HG02943 (cell line): ENCODE measurements around the gene GPR33.

Source experiments
- ATAC-seq: cut with Tn5 transposase; IDR thresholded peaks from one replicate; pipeline ENCODE4 v1.9.1; 2021; ENCODE audit warnings: mild to moderate bottlenecking, low read depth, moderate library complexity; ENCODE audit not compliant: unreplicated experiment

Gene GPR33, protein sequence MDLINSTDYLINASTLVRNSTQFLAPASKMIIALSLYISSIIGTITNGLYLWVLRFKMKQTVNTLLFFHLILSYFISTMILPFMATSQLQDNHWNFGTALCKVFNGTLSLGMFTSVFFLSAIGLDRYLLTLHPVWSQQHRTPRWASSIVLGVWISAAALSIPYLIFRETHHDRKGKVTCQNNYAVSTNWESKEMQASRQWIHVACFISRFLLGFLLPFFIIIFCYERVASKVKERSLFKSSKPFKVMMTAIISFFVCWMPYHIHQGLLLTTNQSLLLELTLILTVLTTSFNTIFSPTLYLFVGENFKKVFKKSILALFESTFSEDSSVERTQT

DNA sequence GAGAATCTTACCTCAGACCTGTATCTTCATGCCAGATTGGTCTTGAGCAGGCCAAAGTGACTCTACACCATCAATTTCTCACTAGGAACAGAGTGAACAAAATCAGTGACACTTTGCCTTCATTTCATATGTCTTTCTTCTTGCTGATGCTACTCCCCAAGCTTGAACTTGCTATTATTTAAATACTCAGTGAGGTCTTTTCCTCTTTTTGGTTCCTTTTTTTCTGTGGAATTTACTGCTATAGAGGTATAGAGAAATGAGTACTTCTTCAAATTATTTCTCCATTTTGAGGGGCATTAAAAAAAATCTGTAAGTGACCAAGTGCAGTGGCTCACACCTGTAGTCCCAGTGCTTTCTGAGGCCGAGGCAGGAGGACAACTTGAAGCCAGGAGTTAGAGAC is at the start of gene GPR33:
Gene GPR33, minus strand, starts transcription at position 154 of the 400 bp plus-strand sequence. CDS start 4,074 bp downstream, outside the sequence.
- no peak for ATAC-seq

DNA sequence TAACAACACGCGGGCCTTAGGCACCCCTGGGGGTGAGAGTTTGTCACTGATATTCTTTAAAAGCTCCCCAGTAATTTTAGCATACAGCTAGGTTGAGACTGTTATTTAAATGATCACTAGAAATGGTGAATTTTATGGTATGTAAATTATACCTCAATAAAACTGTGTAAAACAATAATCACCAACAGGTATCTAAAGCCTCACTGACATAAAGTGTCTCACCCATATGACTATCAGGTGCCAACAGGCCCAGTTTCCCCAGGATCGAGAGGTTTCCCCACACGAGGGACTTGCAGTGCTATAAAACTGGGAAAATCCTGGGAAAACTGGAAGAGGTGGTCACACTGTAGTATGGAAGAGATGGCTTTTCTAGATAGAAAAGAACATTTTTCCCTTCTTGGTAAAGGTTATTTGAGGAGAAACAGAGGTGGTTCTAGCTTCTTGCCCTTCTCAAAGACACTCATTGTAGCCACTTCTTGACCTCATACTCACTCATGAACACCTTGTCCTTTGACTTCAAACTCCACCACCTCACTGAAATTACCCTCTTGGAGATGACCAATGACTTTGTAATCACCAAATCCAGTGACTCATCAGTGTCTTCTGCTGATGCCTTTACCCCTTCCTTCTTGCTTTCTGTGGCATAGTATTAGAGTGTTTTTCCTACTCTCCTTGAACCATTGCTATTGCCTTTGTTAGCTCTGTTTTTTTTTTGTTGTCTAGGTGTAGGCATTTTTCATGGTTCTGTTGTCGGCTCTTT is 48.5 kb upstream of the GPR33 start:
- ATAC-seq: no peak

- ATAC-seq: no peak
These were observed 42.3 kb upstream of the GPR33 start for GRCh38 chr14:31530136-31530535.

GRCh38 chr14:31529053-31529452 is 41.2 kb upstream of the GPR33 start:
- ATAC-seq: no peak

DNA sequence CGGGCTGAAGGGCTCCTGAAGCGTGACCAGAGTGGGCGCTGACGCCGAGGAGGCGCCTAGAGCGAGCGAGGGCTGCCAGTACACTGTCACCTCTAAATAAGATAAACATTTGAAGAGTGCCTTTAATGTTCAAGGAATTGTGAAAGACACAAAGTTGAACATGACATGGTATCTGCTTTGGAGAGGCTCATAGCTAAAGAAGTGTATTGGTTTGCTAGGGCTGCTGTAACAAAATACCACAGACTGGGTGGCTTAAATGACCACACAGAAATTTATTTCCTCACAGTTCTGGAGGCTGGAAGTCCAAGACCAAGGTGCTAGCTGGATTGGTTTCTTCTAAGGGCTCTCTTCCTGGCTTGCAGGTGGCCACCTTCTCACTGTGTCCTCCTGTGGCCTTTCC is 39.7 kb upstream of the GPR33 start:
- ATAC-seq: no peak

GRCh38 chr14:31527087-31527486 is 39.2 kb upstream of the GPR33 start:
- ATAC-seq: no peak

- no peak for ATAC-seq
These were observed 23.0 kb upstream of the GPR33 start for GRCh38 chr14:31510855-31511254.

DNA sequence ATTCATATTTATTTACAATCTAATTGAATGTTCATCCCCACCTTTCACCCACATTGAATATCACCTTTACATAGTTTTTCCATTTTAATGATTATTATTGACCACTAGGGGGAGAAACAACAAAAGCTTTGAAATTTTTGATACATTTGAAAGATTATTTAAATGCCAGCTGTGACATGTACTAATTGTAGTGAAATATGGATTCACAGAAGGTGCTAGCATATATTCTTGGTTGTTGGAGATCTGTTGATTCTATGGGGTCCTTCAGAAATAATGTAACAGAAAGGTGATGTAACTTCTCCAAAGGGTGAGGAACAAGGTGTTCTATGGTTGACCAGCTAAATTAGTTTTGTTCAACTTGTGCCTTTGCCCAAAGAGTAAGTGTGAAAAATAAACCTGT is 22.4 kb upstream of the GPR33 start:
- no peak for ATAC-seq

DNA sequence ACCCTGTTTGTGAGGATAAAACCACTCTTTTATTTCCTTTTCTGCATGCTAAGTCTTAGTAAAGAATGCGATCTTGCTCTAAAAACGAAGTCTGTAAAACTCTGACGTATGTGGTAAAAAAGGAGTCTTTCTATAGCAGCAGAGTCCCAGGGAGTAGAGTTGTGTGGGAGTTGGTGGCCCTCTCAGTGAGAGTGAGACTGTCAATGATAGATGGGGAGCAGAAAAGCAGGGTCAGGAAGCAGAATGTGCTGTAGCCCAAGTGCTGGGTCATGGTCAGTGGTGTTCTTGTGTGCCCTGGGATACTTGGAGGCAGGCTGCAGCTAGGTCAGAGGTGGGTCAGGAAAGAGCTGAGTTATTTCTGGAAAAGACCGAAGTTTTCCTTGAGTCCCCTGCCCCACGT is 20.3 kb upstream of the GPR33 start:
- no peak for ATAC-seq

DNA sequence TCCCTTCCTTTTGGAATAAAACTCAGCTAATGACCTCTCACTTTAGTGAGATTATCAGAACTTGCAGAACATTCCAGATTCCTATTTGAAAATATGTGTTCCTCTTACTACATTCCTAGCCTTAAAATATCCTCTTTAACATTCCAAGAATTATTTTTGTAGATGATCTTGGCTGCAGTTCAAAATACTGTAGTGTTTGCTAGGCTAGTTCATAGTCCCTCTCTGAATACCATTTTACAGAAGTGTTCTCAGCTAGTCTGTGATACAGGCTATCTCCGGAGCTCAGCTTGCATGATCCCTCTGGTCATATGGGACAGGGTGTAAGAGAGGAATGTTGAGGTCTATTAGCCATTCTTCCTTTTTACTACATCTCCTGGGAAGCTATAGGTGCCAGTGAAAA is 17.6 kb upstream of the GPR33 start:
- ATAC-seq: no peak

DNA sequence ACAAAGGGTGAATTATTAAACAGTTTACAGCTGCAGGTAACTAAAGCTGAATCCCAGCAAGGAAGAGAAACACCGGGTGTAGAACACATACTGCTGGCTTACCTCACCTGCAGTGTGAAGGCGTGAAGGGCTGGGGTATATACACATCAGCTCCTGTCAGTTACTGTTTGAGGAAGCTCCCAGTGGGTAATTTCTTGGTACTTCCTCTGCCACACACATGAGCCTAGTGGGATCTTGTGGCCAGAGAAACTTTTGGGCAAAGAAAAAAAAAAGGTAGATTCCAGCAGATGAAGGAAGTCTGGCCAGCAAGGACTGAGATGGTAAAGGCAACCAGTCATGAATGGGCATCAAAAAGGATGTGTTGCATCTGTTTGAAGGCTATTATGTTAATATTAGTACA is 14.0 kb upstream of the GPR33 start:
- ATAC-seq: no peak

DNA sequence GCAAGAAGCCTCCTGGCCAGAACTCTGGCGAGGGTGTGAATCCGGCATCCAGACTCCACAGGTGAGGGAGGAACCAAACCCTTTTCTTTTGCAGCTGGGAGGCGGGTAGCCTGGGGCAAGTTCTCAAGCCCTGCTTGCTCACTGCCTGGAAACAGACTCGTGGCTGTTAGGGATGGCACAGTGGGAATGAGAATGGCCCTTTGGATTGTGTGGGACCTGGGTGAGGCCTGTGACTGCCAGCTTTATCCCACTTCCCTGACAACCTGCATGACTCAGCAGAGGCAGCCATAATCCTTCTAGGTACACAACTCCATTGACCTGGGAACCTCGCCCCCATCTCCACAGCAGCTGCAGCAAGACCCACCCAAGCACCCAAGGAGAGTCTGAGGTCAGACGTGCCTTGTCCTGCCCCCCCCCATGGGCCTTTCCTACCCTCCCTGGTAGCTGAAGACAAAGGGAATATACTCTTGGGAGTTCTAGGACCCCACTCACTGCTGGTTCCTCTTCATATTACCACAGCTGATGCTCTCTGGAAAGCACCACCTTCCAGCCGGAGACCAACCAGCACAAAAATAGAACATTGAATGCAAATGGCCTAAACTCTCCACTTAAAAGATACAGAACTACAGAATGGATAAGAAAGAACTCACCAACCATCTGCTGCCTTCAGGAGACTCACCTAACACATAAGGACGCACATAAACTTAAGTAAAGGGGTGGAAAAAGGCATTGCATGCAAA is 5.1 kb upstream of the GPR33 start:
- no peak for ATAC-seq

GRCh38 chr14:31489691-31490090 is 1.9 kb upstream of the GPR33 start:
- no peak for ATAC-seq

GRCh38 chr14:31486764-31487163 is 1.1 kb downstream of the GPR33 start:
- no peak for ATAC-seq

GRCh38 chr14:31484754-31485153 is 3.1 kb downstream of the GPR33 start:
- ATAC-seq: no peak

- ATAC-seq: no peak
These were observed 7.7 kb downstream of the GPR33 start for GRCh38 chr14:31480156-31480555.

DNA sequence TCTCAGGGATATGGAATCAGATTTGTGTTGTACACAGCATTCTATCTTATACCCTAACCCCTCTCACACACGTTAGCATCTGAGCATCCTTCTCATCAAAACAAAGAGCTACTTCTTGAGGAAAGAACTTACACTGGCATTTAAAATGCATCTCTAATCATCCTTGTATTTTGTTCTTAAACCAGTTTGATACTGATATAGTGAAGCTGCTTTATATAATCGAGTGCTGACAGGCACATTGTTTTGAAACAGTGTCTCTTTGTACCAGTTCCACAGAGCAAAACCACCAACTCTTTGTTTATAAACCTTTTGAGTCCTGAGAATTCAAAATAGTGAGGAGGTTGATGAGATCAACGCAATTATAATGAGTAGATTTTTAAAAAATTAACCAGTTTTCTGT is 8.8 kb downstream of the GPR33 start:
- ATAC-seq: no peak

- no peak for ATAC-seq
These were observed 10.6 kb downstream of the GPR33 start for GRCh38 chr14:31477248-31477647.

DNA sequence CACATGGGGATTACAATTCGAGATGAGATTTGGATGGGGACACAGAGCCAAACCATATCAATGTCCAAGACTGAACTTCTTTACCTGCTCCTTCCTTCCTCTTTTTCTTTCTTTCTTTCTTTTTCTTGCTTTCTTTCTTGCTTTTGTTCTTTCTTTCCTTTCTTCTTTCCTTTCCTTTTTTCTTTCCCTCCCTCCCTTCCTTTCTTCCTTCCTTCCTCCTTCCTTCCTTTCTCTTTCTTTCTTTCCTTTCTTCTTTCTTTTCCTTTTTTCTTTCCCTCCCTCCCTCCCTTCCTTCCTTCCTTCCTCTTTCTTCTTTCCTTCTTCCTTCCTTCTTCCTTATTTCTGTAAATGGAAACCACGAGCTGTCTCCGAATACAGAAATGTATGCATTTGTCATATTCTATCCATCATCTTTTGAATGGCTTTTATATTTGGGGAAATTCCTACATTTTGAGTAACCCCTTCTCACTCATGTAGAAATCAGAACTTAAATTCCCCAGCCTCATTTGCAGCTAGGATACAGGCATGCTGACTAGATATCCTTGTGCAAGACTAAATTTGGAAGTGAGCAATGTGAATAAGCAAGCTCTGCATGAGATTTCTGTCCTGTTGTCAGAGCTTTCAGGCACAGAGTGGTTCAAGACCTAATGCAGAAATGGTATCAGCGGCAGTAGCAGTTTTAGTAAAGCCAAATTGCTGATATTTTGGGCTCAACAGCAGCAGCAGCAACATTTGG is 11.5 kb downstream of the GPR33 start:
- ATAC-seq: no peak

DNA sequence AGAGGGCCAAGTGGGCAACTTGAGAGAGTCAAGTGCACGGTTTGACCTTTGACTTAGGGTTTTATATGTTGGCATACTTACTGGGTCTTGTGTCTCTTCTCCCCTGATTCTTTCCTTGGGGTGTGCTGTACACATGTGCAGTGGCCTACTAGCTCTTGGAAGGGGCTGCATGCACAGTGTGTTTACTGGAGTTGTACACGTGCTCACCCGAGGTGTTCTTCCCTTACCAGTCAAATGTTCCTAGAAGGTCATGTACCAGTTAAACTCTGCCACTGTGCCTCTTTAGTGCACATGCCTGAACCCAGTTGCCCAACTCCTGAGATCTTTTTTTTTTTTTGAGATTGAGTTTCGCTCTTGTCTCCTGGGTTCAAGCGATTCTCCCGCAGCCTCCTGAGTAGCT is 21.3 kb downstream of the GPR33 start:
- no peak for ATAC-seq

- ATAC-seq: no peak
These were observed 22.7 kb downstream of the GPR33 start for GRCh38 chr14:31465111-31465510.
